Measurements from ENCODE around the gene OR6F1.

Gene OR6F1

DNA sequence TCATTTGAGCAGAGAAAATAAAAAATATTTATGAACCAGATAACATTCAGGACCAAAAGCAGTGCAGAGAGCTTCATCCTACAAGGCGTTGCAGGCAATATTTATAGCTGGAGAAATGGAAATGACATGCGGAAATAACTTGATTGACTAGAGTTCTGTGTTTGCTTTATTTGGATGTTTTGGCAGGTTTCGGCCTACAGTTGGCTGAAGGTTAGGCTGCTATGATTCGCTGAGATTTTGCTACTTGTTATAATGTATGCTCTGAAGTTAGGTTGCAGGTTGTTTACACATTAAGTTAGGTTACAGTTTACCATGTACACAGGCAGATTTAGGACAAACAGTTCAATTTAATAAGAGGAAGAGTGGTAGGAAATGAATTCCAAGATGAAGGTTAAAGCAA is 36.3 kb downstream of the OR6F1 start:
- H3K4me3 Mint-ChIP-seq, result no peak overlapping the region
- no peaks in the 10 kb centered on the region for H3K9me3 Mint-ChIP-seq (ENCODE audit: low read depth)
- no peak overlapping the region for H3K27ac Mint-ChIP-seq
- H3K36me3 Mint-ChIP-seq, result no peaks in the 10 kb centered on the region
- no peaks in the 10 kb centered on the region for H3K27me3 Mint-ChIP-seq
- H3K4me1 Mint-ChIP-seq (ENCODE audit: low read depth), result no peaks in the 10 kb centered on the region

GRCh38 chr1:247679639-247680038 is 36.8 kb downstream of the OR6F1 start, which contains the start of gene OR13G1:
OR13G1 (minus strand) TSS chr1:247679739; CDS start chr1:247673041, 6,698 bp downstream.
- Mint-ChIP-seq H3K4me1 (ENCODE audit: low read depth) (no peaks in the 10 kb centered on the region), H3K4me3 (no peak within 1 kb of the TSS), H3K27ac (no peak within 1 kb of the TSS), H3K36me3 (no peaks in the 10 kb centered on the region), H3K27me3 (no peaks in the 10 kb centered on the region), H3K9me3 (ENCODE audit: low read depth) (no peaks in the 10 kb centered on the region)

DNA sequence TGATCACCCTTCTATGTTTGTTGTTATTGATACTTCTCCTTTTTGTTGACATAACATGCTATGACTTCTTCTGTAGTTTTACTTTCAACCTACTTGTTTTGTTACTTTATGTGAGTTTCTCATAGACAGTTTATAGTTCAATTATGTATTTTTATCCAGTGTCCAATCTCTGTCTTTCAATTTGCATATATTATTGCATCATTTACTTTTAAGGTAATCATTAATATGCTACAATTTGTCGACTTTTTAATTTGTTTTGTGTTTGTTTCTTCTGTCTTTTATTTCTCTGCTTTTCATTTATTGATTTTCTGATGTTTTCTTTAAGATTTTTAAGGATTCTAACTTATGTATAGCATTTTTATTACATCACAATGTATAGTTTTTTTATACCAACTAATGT is 47.2 kb downstream of the OR6F1 start:
- Mint-ChIP-seq H3K4me1 (ENCODE audit: low read depth) (no peaks in the 10 kb centered on the region), H3K9me3 (ENCODE audit: low read depth) (peaks cover 4% of the 10 kb centered on the region), H3K4me3 (no peak overlapping the region), H3K27ac (no peak overlapping the region), H3K36me3 (no peaks in the 10 kb centered on the region), H3K27me3 (peaks cover 4% of the 10 kb centered on the region)
